ENCODE results near the gene IL17RC. TPM values are rescaled to one million over a fixed set of nuclear protein-coding genes. Genes with fewer than 3 reads are reported as not detected.

IL17RC gene, protein sequence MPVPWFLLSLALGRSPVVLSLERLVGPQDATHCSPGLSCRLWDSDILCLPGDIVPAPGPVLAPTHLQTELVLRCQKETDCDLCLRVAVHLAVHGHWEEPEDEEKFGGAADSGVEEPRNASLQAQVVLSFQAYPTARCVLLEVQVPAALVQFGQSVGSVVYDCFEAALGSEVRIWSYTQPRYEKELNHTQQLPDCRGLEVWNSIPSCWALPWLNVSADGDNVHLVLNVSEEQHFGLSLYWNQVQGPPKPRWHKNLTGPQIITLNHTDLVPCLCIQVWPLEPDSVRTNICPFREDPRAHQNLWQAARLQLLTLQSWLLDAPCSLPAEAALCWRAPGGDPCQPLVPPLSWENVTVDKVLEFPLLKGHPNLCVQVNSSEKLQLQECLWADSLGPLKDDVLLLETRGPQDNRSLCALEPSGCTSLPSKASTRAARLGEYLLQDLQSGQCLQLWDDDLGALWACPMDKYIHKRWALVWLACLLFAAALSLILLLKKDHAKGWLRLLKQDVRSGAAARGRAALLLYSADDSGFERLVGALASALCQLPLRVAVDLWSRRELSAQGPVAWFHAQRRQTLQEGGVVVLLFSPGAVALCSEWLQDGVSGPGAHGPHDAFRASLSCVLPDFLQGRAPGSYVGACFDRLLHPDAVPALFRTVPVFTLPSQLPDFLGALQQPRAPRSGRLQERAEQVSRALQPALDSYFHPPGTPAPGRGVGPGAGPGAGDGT
- 17.6 TPM for total RNA-seq (2021; ENCODE audit: unreplicated experiment)
- 12.5 and 14.5 TPM in 2 replicates for polyA plus RNA-seq (2012)
- percentile 42 among the genes with signal in this experiment for Bru-seq, nascent RNA
- BruChase-seq, experiment 1, labeled RNA remaining after a 6-hour chase = percentile 53 among the genes with signal in this experiment
- BruChase-seq, experiment 2, labeled RNA remaining after a 2-hour chase = percentile 50 among the genes with signal in this experiment
- long read RNA-seq, partial matches to known transcripts = 3 of 11 reads
- long read RNA-seq, other reads (novel, unspliced or antisense) = 4 of 11 reads

GRCh38 chr3:9916734-9917680, at the start of gene IL17RC:
Gene IL17RC, plus strand, starts transcription at chr3:9917098. Its CDS starts 218 bp downstream, at chr3:9917316.
- Histone ChIP-seq H3K4me3 (replicated peaks in 1 of 2; ENCODE audit: low read depth in 1 of 2, low read length in 2 of 2) (peak within 1 kb of the TSS; percentile 50 to 63), H2AFZ (ENCODE audit: low read depth, low read length, poor library complexity, severe bottlenecking) (no peak within 1 kb of the TSS), H3K4me1 (ENCODE audit: control insufficient read depth in 1 of 2, insufficient read depth in 2 of 2, low read length in 2 of 2) (peaks cover 6 to 18% of the 10 kb centered on the region in 2 experiments; a peak in 3 of 4 replicates), H3K36me3 (ENCODE audit: control insufficient read depth in 1 of 2, insufficient read depth in 2 of 2, low read length in 2 of 2) (no peaks in the 10 kb centered on the region), H3K27ac (ENCODE audit: low read depth, low read length) (peak within 1 kb of the TSS; percentile 14; the same call in 1 of the 2 replicates), H3K9me3 (ENCODE audit: control insufficient read depth in 1 of 2, insufficient read depth in 1 of 2, low read depth in 1 of 2, low read length in 2 of 2) (no peaks in the 10 kb centered on the region), H4K20me1 (ENCODE audit: insufficient read depth) (no peaks in the 10 kb centered on the region), H3K79me2 (ENCODE audit: insufficient read depth, low read length) (no peaks in the 10 kb centered on the region), H3K27me3 (ENCODE audit: insufficient read depth, low read length) (no peaks in the 10 kb centered on the region), H3K9me2 (ENCODE audit: insufficient read depth) (no peaks in the 10 kb centered on the region), H3K4me2 (ENCODE audit: low read length) (peak within 1 kb of the TSS; percentile 92), H3K9ac (ENCODE audit: low read length) (peak within 1 kb of the TSS; percentile 63)
- ChIA-PET CTCF (interaction anchor here (0.9 to 1.1 kb wide), 2 partner anchors 16 to 30 kb away, joined by 3 to 6 read pairs; partner anchors contain the start of gene CRELD1), POLR2A (interaction anchor here (0.8 to 1.2 kb wide), 2 partner anchors 13 to 19 kb away, joined by 3 read pairs; no protein-coding TSS in a partner anchor), RAD21 (ENCODE audit: low non-redundant PET in 1 of 2, low total read pairs in 2 of 2, uncharacterized antibody in 2 of 2, unreplicated experiment in 2 of 2) (no interaction called here)
- peak; percentile 44; the same call in 1 of the 2 replicates for TF ChIP-seq ZFX (IDR thresholded peaks at IDR 0.05)
- peak; percentile 76 for TF ChIP-seq POLR2AphosphoS5 (IDR thresholded peaks at IDR 0.05; ENCODE audit: low read depth, low read length)
- no peak for TF ChIP-seq CTCF (IDR thresholded peaks at IDR 0.05 in 2 of 3, conservative IDR thresholded peaks at IDR 0.05 in 1 of 3; ENCODE audit: borderline replicate concordance in 1 of 3, insufficient read depth in 1 of 3, low read depth in 2 of 3, low read length in 2 of 3)
- ATAC-seq (peak; percentile 97), DNase-seq (ENCODE audit: low read depth, low spot score) (peak; percentile 72)
- intact Hi-C loops (cut with micrococcal nuclease) = no loop called here
- BruUV-seq (replicated peaks) = TSS peak; percentile 69
